GM21786 (cell line): ENCODE data around the gene HSD17B8.

ENCODE experiments used
- ATAC-seq: cut with Tn5 transposase; IDR thresholded peaks from one replicate; pipeline ENCODE4 v1.9.1; 2021; ENCODE audit not compliant: unreplicated experiment

HSD17B8 gene

GRCh38 chr6:33236328-33236727, 31.9 kb downstream of the HSD17B8 start:
- ATAC-seq: no peak

GRCh38 chr6:33236852-33237251, 32.4 kb downstream of the HSD17B8 start:
- no peak for ATAC-seq

- no peak for ATAC-seq
Observed at GRCh38 chr6:33237741-33238140, 33.3 kb downstream of the HSD17B8 start.

GRCh38 chr6:33241968-33242367, 37.5 kb downstream of the HSD17B8 start:
- ATAC-seq: no peak

- no peak for ATAC-seq
Observed at GRCh38 chr6:33243476-33243875, 39.0 kb downstream of the HSD17B8 start.

- ATAC-seq: peak; percentile 28
Observed at GRCh38 chr6:33247977-33248642, 43.7 kb downstream of the HSD17B8 start.

- peak; percentile 2 for ATAC-seq
Observed at GRCh38 chr6:33248643-33248931, 44.1 kb downstream of the HSD17B8 start.

GRCh38 chr6:33248932-33249731, 44.7 kb downstream of the HSD17B8 start:
- peak; percentile 92 for ATAC-seq

- no peak for ATAC-seq
Observed at GRCh38 chr6:33249732-33250630, 45.5 kb downstream of the HSD17B8 start.

GRCh38 chr6:33250731-33251130, 46.3 kb downstream of the HSD17B8 start:
- no peak for ATAC-seq

- ATAC-seq: no peak
Observed at GRCh38 chr6:33251395-33252012, 47.0 kb downstream of the HSD17B8 start.

GRCh38 chr6:33252759-33253158, 48.3 kb downstream of the HSD17B8 start:
- ATAC-seq: no peak

- ATAC-seq: no peak
Observed at GRCh38 chr6:33254591-33254990, 50.1 kb downstream of the HSD17B8 start.
